Activated CD8-positive, alpha-beta memory T cell treated with anti-CD3 and anti-CD28 coated beads, Interleukin-2, amount 50 U/mL, for 4 hours (primary cell): ENCODE data around the gene CAMTA1.

ENCODE experiments used
- DNase-seq: peaks from one replicate; pipeline ENCODE4 v3.0.0-alpha.2; 2020

CAMTA1 gene

GRCh38 chr1:7269525-7269924 is 484.3 kb downstream of the CAMTA1 start:
- DNase-seq = no peak

DNA sequence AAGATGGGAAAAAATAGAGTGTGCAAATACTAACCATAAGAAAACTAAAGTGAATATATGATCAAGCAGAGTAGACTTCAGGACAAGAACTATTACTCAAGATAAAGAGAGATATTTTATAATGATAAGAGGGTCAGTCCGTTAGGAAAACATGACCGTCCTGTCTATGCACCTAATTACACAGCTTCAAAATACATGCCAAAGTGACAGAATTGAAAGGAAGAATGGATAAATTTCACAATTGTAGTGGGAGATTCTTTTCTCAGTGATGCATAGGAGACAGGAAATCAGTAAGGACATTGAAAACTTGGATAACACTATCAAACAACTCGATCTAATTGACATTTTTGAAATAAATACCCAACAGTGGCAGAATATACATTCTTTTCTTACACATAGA is 489.0 kb downstream of the CAMTA1 start:
- no peak for DNase-seq

DNA sequence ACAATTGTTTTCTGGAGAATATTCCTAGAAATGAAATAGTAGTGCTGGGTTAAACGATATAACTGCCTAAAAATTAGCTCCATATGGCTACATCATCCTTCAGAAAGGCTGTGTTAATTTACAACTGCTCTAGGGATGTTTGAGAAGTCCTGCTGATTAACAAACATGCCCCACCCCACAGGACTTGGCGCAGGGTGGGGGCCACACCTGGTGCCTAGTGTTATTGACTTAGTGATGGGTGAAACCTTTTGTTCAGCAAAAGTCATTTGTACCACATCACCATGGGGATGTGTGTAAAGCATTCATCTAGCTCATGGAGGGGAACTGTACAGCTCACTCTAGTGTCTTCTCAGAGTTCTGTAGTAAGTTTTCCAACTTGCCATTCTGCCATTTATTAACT is 492.8 kb downstream of the CAMTA1 start:
- no peak for DNase-seq

GRCh38 chr1:7278827-7279765 is 493.8 kb downstream of the CAMTA1 start:
- DNase-seq = no peak

DNA sequence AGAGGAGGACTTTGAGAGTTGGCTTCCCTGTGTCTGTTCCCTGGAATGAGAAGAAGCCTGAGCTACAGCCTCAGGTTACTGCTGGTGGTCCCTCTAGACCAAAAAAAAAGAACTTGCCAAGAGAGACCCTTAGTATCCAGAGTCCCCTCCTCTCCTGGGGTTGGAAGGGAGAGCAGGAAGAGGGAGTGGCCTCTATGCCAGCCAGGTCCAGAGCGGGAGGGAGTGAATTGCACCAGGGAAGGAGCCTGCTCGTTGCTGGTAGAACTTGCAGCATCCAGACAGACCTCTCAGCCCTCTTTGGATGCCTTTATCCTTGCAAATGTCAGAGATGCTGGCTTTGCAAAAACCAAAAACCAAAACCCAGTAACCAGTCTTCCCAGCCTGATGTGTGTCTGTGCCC is 494.5 kb downstream of the CAMTA1 start:
- no peak for DNase-seq

DNA sequence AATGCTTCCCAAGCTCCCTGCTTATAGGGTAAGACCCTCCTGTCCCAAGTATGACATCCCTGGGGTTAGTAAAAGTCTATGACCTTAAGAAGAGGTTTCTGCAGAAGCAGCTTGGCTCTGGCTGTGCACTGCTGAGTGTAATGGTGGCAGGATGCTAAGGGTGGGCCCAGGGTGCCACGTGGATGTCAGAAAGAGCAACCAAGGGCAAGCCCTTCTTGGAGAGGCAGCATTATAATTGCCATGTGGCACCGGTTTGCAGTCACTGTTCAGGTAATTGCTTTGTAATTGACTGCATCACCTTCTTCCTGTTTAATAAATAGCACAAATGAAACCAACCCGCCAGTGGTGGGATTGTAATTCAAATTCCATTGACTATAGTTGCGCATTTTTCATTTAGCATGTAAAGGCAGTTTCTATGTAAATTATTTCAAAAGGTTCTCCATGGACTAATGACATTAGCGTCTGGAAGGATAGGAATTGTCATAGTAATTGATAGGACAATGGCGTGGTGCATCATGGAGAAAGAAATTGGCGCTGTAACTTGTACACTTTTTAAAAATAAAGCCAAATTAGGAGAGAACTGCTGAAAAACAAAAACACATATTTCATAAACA is 495.2 kb downstream of the CAMTA1 start:
- DNase-seq = no peak

DNA sequence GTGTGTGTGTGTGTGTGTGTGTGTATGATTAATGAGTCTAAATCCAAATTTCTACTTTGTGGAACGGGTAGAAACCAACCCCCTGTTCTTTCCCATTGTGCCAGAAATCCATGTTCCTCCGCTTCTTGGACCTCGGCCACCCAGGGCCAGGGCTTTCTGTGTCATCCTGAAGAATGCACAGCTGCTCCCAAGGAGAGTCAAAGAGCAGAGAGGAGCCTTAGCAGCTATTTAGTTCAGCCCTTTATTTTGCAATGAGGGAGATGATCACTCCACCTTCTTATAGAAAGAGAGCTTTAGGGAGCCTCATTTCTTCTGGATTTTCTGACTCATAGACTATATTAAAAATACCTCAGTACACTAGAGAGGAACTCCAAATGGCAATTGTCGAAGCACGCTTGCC is 496.6 kb downstream of the CAMTA1 start:
- no peak for DNase-seq

- no peak for DNase-seq
These were observed 499.7 kb downstream of the CAMTA1 start for GRCh38 chr1:7284839-7285435.

DNA sequence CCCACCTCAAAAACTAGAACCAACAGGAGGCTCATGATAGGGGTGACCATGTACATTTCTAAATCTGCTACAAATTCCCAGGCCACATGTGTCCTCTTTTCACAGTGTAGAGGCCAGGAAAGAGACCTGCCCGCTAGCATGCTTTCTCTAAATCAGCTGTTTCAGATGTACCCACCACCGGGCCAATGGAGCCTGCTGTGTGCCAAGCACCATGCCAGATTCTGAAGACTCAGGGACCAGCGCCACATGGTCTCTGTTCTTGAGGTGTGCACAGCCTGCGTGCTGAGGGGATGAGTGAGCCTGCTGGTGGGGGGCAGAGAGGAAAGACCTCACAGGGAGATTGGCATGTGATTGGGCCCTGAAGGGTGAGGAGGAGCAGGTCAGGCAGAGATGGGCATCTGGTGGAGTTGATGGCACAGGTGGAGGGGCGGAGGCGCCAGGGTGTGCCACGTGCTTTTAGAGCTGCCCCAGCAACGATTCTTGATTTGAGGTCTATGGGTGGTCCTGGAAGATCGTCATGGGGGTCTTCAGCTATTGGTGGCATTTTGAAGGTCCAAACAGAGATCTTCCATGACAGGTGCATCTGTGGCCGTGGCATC is 500.7 kb downstream of the CAMTA1 start:
- DNase-seq = no peak

DNA sequence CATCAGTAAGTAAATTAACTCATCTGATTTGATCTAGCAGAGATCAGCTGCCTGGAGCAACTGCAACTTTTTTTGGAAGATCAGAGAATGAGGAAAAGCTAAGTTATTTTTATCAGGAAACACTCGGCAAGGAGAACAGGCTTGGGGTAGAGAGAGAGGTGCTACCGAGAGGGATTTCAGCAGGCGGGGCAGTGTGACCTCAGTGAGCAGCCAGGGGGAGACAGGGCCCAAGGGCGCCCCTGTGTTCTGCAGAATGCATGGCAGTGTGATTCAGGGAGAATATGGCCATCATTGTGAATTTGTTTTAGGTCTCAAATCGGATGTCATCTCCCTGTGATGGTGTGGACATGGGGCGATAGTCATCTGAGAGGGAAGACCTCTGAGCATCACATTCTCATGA is 501.8 kb downstream of the CAMTA1 start:
- DNase-seq = no peak

GRCh38 chr1:7288992-7289391 is 503.7 kb downstream of the CAMTA1 start:
- DNase-seq = no peak

DNA sequence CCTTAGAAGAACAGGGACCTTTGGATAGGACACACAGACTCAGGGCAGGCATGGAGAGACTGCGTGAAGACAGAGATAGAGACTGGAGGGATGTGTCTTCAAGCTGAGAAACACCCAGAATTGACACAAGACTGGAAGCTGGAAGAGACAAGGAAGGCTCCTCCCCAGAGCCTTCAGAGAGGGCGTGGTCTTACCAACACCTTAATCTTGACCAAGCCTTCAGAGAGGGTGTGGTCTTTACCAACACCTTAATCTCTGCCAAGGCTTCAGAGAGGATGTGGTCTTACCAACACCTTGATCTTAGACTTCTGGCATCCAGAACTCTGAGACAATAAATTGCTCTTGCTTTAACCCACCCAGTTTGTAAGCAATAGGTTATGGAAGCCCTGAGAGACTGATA is 504.4 kb downstream of the CAMTA1 start:
- DNase-seq = no peak

DNA sequence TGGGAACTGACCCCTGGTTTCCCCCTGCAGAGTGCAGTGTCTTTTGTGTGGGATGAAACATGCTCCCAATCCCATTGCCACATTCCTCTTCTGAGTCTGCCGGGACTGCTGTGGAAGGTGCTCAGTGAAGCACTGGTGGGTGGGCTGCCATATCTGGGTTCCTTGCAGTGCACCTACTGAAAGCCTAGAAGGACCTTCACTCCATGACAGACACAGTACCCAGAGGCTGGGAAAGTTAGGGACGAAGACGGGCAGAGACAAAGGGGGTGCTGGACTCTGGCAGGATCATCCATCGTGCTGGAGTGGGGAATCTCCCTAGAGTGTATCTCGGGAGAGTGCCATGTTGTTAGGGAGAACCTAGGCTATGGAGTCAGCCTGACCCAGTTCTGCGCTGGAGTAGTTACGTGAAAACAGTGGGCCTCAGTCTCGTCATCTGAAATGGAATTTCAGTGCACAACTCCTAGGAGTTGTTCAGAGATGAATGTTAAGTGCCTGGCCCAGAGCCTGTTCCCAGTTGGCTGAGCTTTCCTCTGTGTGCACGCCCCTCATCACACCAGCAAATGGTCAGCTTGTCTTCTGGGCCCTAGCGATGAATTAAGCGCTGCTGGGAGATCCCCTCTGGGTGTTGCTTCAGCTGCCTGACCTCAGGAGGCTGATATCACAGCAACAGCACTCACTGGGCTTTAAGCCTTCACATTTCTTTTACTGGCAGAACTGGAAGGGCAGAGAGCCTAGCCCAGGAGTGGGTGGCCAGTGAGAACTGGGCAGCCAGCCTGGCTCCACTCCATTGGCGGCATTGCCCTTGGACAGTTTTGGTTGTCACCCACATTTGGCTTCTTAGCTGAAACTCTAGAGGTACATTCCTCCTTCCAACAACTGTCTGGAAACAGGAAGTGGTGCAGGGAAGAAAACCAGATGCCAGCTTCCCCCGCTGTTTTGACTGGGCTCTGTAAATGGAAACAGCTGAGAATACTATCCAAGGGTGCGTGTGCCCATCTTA is 506.0 kb downstream of the CAMTA1 start:
- no peak for DNase-seq

- no peak for DNase-seq
These were observed 506.9 kb downstream of the CAMTA1 start for GRCh38 chr1:7292036-7292681.

DNA sequence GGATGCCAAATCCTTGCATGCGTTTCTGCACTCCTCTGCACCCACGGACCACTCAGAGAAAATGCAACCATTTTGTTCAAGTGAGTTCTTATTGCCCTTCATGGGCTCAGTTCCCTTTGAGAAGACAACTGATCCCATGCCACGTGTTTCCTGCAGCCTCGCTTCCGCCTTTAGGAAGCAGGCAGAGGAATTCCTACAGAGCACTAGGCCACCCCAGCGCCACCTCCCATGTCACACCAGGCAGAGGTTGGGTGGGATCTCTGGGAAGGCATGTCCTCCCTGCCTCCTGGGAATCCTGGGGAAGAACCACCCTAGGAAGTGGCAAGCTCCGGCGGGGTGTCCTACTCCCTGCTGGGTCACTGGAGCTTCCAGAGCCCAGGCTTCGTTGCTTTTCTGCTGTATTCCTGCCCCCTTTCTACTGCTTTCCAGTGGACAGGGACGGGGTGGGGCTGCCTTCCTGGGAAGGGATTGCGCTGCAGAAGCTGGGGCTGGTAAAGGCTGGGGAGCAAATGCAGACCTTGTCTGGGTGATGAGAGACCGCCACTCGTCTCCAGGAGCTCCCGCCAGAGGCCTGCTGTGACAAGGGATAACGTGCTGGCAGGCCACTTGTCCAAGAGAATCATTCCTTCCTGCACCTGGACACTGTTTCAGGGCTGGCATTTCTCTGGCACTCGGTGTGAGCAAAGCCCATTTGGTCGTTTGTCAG is 507.6 kb downstream of the CAMTA1 start:
- no peak for DNase-seq

DNA sequence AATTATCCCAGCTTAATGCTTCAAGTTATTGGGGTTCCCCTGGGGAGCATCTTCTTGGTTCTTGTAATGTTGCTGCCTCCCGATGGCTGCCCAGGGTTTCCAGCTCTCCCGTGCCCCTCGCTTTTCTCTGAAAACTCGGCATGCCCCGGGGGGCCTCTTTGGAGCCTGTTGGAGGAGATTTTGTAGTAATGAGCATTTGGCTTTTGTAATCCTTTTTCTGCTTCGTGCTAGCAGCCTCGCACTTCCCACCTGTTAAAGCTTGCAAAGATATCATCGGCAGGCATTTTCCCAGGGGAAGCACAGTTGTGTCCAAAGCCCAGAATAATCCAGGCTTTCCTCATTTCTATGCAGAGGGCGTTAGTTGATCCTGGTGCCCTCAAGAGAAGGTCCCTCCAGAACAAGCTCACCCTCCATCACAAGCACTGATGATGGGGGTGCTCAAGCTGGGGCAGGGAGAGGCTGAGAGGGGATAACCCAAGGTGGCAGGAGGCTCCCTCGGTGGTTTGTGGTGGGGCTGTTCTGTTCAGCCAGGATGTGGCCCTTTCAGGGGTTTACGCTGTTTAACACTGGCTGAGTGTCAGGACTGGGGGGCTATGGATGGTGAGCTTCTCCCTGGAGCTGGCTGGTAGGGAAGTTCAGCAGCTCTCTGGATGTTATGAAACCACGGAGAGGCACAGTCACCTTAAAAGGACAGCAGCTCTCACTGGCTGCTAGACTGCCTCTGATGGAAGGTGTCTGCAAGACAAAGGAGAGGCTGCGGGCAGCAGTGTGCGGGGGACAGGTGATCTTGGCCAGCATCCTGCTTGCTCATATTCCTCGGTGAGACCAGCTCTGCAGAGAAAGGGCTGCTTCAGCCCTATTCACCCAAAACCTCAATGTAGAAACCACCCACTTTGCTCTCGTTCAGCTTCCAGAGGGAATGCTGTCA is 508.7 kb downstream of the CAMTA1 start:
- DNase-seq = no peak

GRCh38 chr1:7294636-7295035 is 509.4 kb downstream of the CAMTA1 start:
- DNase-seq = no peak

- DNase-seq = no peak
These were observed 510.7 kb downstream of the CAMTA1 start for GRCh38 chr1:7295946-7296345.

DNA sequence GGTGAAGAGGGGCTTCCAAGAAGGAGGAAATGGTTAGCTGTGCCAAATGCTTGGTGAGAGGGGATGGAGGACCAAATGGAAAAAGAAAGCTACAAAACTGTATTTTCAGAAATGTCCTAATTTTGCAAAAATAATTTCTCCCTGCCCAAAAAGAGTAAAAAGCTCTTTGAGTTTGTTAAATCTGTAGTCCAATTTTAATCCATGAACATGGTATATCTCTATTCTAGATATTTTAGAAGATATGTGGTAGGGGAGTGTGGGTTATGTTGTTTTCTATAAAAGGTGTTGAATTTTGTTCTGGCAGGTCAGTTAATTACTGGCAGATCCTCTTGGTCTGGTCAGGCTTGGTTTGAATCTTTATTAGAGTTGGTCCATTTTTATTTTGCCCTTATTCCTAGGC is 511.7 kb downstream of the CAMTA1 start:
- DNase-seq = no peak

DNA sequence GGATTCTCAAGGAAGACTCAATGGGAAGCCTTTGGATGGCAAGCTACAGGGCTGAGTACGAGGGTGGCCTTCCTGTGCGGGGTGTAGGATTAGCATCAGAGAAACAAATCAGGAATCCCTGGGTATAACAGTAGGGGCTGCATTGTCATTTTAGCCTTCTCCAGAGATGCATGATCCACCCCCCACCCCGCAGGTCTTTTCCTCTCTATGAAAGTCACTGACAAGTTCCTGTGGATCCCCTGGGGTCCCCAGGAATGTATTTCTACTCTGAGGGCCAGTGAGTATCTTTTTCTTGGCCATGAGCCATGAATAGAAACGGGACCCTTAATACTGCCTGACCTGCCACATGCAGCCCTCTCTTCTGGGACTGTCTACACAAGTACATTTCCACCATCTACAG is 512.9 kb downstream of the CAMTA1 start:
- DNase-seq = no peak
